ENCODE data around the gene FOXP1. TPM values are rescaled to one million over a fixed set of nuclear protein-coding genes. Genes with fewer than 3 reads are reported as not detected.

Gene FOXP1
- total and polyA plus RNA-seq, 2 of the 13 experiments (the other 11 are each of a cell fraction or from before 2014, with no cell fraction given) = 40.4 to 59.0 TPM

- no peak for TF ChIP-seq ELK4 (CRISPR knock-in tag; IDR thresholded peaks at IDR 0.05; ENCODE audit: borderline replicate concordance)
- TF ChIP-seq ZNF143 (CRISPR knock-in tag; IDR thresholded peaks at IDR 0.05) = no peak
- no peak for TF ChIP-seq ZNF230 (CRISPR knock-in tag; IDR thresholded peaks at IDR 0.05)
- 0 out of 2 replicates have a peak, but pooled peaks have one; percentile 17 for TF ChIP-seq TFE3 (CRISPR knock-in tag; IDR thresholded peaks at IDR 0.05)
- TF ChIP-seq PCBP2 (optimal IDR thresholded peaks at IDR 0.05; ENCODE audit: low read depth, low read length, poor library complexity, severe bottlenecking) = no peak
- TF ChIP-seq IKZF4 (CRISPR knock-in tag; IDR thresholded peaks at IDR 0.05; ENCODE audit: borderline replicate concordance, low read depth, not compliant biosample characterization) = no peak
- TF ChIP-seq ZNF343 (CRISPR knock-in tag; IDR thresholded peaks at IDR 0.05) = no peak
- no peak for TF ChIP-seq BORCS8-MEF2B (CRISPR knock-in tag; IDR thresholded peaks at IDR 0.05)
- TF ChIP-seq ZFP41 (CRISPR knock-in tag; IDR thresholded peaks at IDR 0.05; ENCODE audit: borderline replicate concordance) = no peak
- TF ChIP-seq SOX6 (IDR thresholded peaks at IDR 0.05) = no peak
- peak; percentile 89 for TF ChIP-seq SOX6 (CRISPR knock-in tag; IDR thresholded peaks at IDR 0.05)
- TF ChIP-seq TARDBP (CRISPR knock-in tag; IDR thresholded peaks at IDR 0.05) = 0 out of 2 replicates have a peak, but pooled peaks have one; percentile 35
- no peak for TF ChIP-seq JUND (CRISPR knock-in tag; IDR thresholded peaks at IDR 0.05)
- TF ChIP-seq RNF219 (CRISPR knock-in tag; IDR thresholded peaks at IDR 0.05) = no peak
- TF ChIP-seq RBM39 (IDR thresholded peaks at IDR 0.05; ENCODE audit: low read depth, low read length, poor library complexity, severe bottlenecking) = no peak
- TF ChIP-seq ZNF121 (CRISPR knock-in tag; IDR thresholded peaks at IDR 0.05) = no peak
- no peak for TF ChIP-seq FOXM1 (CRISPR knock-in tag; IDR thresholded peaks at IDR 0.05)
- peak; percentile 81; the same call in 1 of the 2 replicates for TF ChIP-seq MBD4 (IDR thresholded peaks at IDR 0.05; ENCODE audit: borderline replicate concordance, low read length)
- TF ChIP-seq ZNF33A (CRISPR knock-in tag; IDR thresholded peaks at IDR 0.05; ENCODE audit: borderline replicate concordance) = no peak
- peak; percentile 75; the same call in 1 of the 2 replicates for TF ChIP-seq NCOR1 (IDR thresholded peaks at IDR 0.05; ENCODE audit: borderline replicate concordance, low read length)
- peak; percentile 78; the same call in 1 of the 2 replicates for TF ChIP-seq RCOR2 (CRISPR knock-in tag; IDR thresholded peaks at IDR 0.05)
- 0 out of 2 replicates have a peak, but pooled peaks have one; percentile 33 for TF ChIP-seq CBFB (CRISPR knock-in tag; IDR thresholded peaks at IDR 0.05)
- no peak for TF ChIP-seq ZNF275 (CRISPR knock-in tag; IDR thresholded peaks at IDR 0.05; ENCODE audit: borderline replicate concordance)
- no peak for TF ChIP-seq CCDC6 (CRISPR knock-in tag; IDR thresholded peaks at IDR 0.05)
- TF ChIP-seq ZNF83 (CRISPR knock-in tag; IDR thresholded peaks at IDR 0.05; ENCODE audit: borderline replicate concordance) = no peak
- TF ChIP-seq FIP1L1 (IDR thresholded peaks at IDR 0.05; ENCODE audit: borderline replicate concordance, insufficient read depth, low read depth, low read length) = no peak
Observed at GRCh38 chr3:71060536-71060935, 523.0 kb downstream of the FOXP1 start (continued).
